DOHH2 (cell line): ENCODE data around the gene EEIG1.

ENCODE experiments used
- CTCF ChIP-seq: fragments of 200-600 bp; sonication (generic); IDR thresholded peaks from one replicate; pipeline ENCODE4 v1.5.1; 2014; ENCODE audit warnings: antibody characterized with exemption, mild to moderate bottlenecking, low read depth, low read length; ENCODE audit not compliant: poor library complexity, severe bottlenecking
- EZH2phosphoT487 ChIP-seq: fragments of 200-600 bp; sonication (generic); IDR thresholded peaks from 2 replicates; pipeline ENCODE4 v1.6.1; 2017; ENCODE audit warnings: borderline replicate concordance, mild to moderate bottlenecking, antibody characterized with exemption, low read length, moderate library complexity, mixed read lengths

DNA sequence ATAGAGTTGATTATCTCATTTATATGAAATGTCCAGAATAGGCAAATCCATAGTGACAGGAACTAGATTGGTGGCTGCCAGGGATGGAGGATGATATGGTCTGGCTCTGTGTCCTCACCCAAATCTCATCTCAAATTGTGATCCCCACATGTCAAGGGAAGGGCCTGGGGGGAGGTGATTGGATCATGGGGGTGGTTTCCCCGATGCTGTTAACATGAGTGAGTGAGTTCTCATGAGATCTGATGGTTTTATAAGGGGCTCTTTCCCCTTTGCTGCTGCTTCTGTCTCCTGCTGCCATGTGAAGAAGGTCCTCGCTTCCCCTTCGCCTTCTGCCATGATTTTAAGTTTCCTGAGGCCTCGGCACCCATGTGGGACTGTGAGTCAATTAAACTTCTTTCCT, 21.4 kb downstream of the EEIG1 start:
- TF ChIP-seq CTCF: no peak
- no peak for TF ChIP-seq EZH2phosphoT487
